SK-N-SH treated with all-trans-retinoic acid at 6 μM for 48 hours (cell line): ENCODE results near the gene NUMA1.
A peak's percentile ranks its signal among the peaks of the same experiment; 100 is the strongest.

ENCODE experiments used
- ATAC-seq: fragments of 200-7000 bp; cut with Tn5 transposase; 3 replicates; pipeline ENCODE4 v1.9.1; 2020; ENCODE audit warnings: mild to moderate bottlenecking, moderate library complexity
- ARNTL ChIP-seq: fragments of 450-650 bp; formaldehyde crosslinking; IDR thresholded peaks from 2 replicates; pipeline ENCODE4 v1.5.0; 2020; ENCODE audit warnings: low read depth, mild to moderate bottlenecking, moderate library complexity, borderline replicate concordance
- BACH2 ChIP-seq: fragments of 250-450 bp; sonication (Bioruptor Pico); IDR thresholded peaks from 2 replicates; pipeline ENCODE4 v1.9.0; 2021; ENCODE audit warnings: mild to moderate bottlenecking, borderline replicate concordance
- CSDC2 ChIP-seq: fragments of 250-450 bp; sonication (Bioruptor Pico); IDR thresholded peaks from 2 replicates; pipeline ENCODE4 v1.5.0; 2020; ENCODE audit warnings: mild to moderate bottlenecking, moderate library complexity
- ESRRG ChIP-seq: fragments of 250-450 bp; sonication (Bioruptor Pico); IDR thresholded peaks from 2 replicates; pipeline ENCODE4 v1.6.1; 2021; ENCODE audit warnings: mild to moderate bottlenecking
- ISL1 ChIP-seq: fragments of 250-450 bp; sonication (Bioruptor Pico); IDR thresholded peaks from 2 replicates; pipeline ENCODE4 v2.1.2; 2022; ENCODE audit warnings: mild to moderate bottlenecking, moderate library complexity
- PPARA ChIP-seq: fragments of 250-450 bp; sonication (Bioruptor Pico); IDR thresholded peaks from 2 replicates; pipeline ENCODE4 v1.5.0; 2020; ENCODE audit warnings: mild to moderate bottlenecking, borderline replicate concordance
- RARB ChIP-seq: fragments of 250-450 bp; sonication (Bioruptor Pico); IDR thresholded peaks from 2 replicates; pipeline ENCODE4 v1.8.0; 2021; ENCODE audit warnings: mild to moderate bottlenecking, moderate library complexity
- SNAI2 ChIP-seq: fragments of 250-450 bp; sonication (Bioruptor Pico); IDR thresholded peaks from 2 replicates; pipeline ENCODE4 v1.5.0; 2020; ENCODE audit warnings: mild to moderate bottlenecking, moderate library complexity
- TCF4 ChIP-seq: fragments of 250-450 bp; sonication (Bioruptor Pico); IDR thresholded peaks from 2 replicates; pipeline ENCODE4 v1.8.0; 2021; ENCODE audit warnings: mild to moderate bottlenecking, moderate library complexity, borderline replicate concordance
- ZC3H10 ChIP-seq: fragments of 250-450 bp; sonication (Bioruptor Pico); IDR thresholded peaks from 2 replicates; pipeline ENCODE4 v1.5.1; 2021; ENCODE audit warnings: mild to moderate bottlenecking, moderate library complexity
- ZFP3 ChIP-seq: fragments of 250-450 bp; sonication (Bioruptor Pico); IDR thresholded peaks from 2 replicates; pipeline ENCODE4 v1.5.0; 2020; ENCODE audit warnings: mild to moderate bottlenecking, moderate library complexity
- ZFP30 ChIP-seq: fragments of 450-650 bp; formaldehyde crosslinking; IDR thresholded peaks from 2 replicates; pipeline ENCODE4 v1.5.0; 2022; ENCODE audit warnings: mild to moderate bottlenecking, moderate library complexity
- ZNF8 ChIP-seq: fragments of 450-650 bp; formaldehyde crosslinking; IDR thresholded peaks from 2 replicates; pipeline ENCODE4 v1.5.0; 2020; ENCODE audit warnings: mild to moderate bottlenecking, moderate library complexity
- TF ChIP-seq, protein P1 (sequence below): fragments of 250-450 bp; sonication (Bioruptor Pico); IDR thresholded peaks from 2 replicates; pipeline ENCODE4 v1.5.1; 2020; ENCODE audit warnings: low read depth, mild to moderate bottlenecking, moderate library complexity
- TF ChIP-seq, protein P2 (sequence below): fragments of 250-450 bp; sonication (Bioruptor Pico); IDR thresholded peaks from 2 replicates; pipeline ENCODE4 v1.5.1; 2021; ENCODE audit warnings: mild to moderate bottlenecking, moderate library complexity
- TF ChIP-seq, protein P3 (sequence below): fragments of 250-450 bp; sonication (Bioruptor Pico); IDR thresholded peaks from 2 replicates; pipeline ENCODE4 v1.8.0; 2020; ENCODE audit warnings: mild to moderate bottlenecking, moderate library complexity, borderline replicate concordance
- TF ChIP-seq, protein P4 (sequence below): fragments of 250-450 bp; sonication (Bioruptor Pico); IDR thresholded peaks from 2 replicates; pipeline ENCODE4 v1.5.0; 2020; ENCODE audit warnings: mild to moderate bottlenecking, moderate library complexity

NUMA1 gene

DNA sequence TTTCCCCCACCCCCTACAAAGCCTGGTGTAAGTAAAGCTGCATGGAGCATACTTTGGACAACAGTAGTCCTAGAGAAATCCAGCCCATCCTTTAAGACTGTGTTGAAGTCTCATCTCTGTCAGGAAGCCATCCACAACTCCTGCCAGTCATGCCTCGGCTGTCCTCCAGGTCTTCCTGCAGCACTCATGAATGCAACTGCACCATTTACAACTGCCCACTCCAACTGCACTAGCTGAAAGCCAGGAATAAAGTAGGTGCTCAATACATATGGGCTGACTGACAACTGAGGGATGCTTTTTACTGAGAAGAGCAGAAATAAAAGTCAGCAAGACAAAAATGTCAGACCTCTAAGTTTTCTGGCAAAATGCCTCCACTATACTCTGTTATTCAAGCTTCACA is 54.3 kb downstream of the NUMA1 start (continued):
- TF ChIP-seq CSDC2 (CRISPR knock-in tag) (no peak), ZNF8 (no peak), ZC3H10 (CRISPR knock-in tag) (no peak), ARNTL (no peak), BACH2 (no peak), SNAI2 (CRISPR knock-in tag) (no peak), ZFP30 (no peak)
- TF ChIP-seq, protein P1, sequence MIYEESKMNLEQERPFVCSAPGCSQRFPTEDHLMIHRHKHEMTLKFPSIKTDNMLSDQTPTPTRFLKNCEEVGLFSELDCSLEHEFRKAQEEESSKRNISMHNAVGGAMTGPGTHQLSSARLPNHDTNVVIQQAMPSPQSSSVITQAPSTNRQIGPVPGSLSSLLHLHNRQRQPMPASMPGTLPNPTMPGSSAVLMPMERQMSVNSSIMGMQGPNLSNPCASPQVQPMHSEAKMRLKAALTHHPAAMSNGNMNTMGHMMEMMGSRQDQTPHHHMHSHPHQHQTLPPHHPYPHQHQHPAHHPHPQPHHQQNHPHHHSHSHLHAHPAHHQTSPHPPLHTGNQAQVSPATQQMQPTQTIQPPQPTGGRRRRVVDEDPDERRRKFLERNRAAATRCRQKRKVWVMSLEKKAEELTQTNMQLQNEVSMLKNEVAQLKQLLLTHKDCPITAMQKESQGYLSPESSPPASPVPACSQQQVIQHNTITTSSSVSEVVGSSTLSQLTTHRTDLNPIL, result no peak

DNA sequence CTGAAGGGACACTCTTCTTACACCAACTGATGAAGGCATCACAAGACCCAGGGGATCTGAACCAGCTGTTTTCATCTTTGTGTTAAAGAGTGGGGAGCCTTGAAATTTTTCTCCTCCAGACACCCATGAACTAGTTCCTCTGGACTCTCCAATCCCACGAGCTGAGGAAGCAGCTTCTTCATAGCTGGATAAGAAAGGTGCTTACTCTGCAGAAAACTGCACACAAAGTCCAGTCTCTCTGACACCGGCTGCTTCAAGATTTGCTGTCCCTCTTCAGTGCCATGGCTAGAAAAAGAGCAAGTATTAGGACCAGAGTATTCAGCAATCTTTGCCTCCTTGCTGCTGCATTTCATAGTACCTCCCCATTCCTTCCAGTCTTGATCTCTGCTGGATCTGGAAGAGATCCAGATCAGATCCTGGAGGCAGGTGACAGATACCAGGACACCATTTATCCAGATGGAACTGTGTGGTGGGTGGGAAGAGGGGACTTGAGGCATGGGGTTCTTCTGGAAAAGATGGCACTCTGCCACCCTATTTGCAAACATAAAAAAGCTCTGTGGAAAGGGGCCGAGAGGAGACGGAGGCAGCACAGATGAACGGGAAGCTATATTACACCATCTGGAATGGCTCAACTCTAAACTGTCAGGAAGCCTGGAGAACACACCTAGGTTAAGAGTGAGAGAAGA is 56.1 kb downstream of the NUMA1 start:
- ATAC-seq, result no peak
- TF ChIP-seq TCF4, result peak; percentile 65
- no peak for TF ChIP-seq RARB (CRISPR knock-in tag)

DNA sequence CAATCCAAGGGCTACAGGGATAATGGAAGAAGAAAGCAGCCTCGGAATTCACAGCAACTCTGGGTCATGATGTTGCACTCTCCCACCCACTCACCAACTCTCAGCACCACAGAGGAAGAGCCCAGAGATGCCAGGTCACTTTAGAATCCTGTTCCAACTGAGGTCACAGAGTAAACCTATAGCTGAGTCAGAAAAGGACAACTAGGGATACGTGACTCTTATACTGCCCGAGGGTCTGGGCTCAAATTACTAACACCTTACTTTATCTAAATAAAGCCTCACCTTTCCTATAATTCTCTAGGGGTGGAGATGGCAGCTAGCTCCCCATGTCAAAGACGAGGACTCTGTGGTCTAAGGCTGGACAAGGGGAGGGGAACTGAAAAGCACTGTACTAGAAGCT is 57.0 kb downstream of the NUMA1 start:
- no peak for ATAC-seq
- TF ChIP-seq, protein P2, sequence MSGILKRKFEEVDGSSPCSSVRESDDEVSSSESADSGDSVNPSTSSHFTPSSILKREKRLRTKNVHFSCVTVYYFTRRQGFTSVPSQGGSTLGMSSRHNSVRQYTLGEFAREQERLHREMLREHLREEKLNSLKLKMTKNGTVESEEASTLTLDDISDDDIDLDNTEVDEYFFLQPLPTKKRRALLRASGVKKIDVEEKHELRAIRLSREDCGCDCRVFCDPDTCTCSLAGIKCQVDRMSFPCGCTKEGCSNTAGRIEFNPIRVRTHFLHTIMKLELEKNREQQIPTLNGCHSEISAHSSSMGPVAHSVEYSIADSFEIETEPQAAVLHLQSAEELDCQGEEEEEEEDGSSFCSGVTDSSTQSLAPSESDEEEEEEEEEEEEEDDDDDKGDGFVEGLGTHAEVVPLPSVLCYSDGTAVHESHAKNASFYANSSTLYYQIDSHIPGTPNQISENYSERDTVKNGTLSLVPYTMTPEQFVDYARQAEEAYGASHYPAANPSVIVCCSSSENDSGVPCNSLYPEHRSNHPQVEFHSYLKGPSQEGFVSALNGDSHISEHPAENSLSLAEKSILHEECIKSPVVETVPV, result no peak
- TF ChIP-seq ZC3H10 (CRISPR knock-in tag), result no peak
- no peak for TF ChIP-seq PPARA (CRISPR knock-in tag)
- TF ChIP-seq TCF4, result no peak
- TF ChIP-seq, protein P1, result no peak
- TF ChIP-seq, protein P3, sequence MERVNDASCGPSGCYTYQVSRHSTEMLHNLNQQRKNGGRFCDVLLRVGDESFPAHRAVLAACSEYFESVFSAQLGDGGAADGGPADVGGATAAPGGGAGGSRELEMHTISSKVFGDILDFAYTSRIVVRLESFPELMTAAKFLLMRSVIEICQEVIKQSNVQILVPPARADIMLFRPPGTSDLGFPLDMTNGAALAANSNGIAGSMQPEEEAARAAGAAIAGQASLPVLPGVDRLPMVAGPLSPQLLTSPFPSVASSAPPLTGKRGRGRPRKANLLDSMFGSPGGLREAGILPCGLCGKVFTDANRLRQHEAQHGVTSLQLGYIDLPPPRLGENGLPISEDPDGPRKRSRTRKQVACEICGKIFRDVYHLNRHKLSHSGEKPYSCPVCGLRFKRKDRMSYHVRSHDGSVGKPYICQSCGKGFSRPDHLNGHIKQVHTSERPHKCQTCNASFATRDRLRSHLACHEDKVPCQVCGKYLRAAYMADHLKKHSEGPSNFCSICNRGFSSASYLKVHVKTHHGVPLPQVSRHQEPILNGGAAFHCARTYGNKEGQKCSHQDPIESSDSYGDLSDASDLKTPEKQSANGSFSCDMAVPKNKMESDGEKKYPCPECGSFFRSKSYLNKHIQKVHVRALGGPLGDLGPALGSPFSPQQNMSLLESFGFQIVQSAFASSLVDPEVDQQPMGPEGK (CRISPR knock-in tag), result no peak
- no peak for TF ChIP-seq ISL1 (CRISPR knock-in tag)
- TF ChIP-seq SNAI2 (CRISPR knock-in tag), result no peak
- TF ChIP-seq, protein P4, sequence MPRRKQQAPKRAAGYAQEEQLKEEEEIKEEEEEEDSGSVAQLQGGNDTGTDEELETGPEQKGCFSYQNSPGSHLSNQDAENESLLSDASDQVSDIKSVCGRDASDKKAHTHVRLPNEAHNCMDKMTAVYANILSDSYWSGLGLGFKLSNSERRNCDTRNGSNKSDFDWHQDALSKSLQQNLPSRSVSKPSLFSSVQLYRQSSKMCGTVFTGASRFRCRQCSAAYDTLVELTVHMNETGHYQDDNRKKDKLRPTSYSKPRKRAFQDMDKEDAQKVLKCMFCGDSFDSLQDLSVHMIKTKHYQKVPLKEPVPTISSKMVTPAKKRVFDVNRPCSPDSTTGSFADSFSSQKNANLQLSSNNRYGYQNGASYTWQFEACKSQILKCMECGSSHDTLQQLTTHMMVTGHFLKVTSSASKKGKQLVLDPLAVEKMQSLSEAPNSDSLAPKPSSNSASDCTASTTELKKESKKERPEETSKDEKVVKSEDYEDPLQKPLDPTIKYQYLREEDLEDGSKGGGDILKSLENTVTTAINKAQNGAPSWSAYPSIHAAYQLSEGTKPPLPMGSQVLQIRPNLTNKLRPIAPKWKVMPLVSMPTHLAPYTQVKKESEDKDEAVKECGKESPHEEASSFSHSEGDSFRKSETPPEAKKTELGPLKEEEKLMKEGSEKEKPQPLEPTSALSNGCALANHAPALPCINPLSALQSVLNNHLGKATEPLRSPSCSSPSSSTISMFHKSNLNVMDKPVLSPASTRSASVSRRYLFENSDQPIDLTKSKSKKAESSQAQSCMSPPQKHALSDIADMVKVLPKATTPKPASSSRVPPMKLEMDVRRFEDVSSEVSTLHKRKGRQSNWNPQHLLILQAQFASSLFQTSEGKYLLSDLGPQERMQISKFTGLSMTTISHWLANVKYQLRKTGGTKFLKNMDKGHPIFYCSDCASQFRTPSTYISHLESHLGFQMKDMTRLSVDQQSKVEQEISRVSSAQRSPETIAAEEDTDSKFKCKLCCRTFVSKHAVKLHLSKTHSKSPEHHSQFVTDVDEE, result no peak
- no peak for TF ChIP-seq ARNTL
- TF ChIP-seq ZFP3 (CRISPR knock-in tag), result no peak
- no peak for TF ChIP-seq ESRRG (CRISPR knock-in tag)

DNA sequence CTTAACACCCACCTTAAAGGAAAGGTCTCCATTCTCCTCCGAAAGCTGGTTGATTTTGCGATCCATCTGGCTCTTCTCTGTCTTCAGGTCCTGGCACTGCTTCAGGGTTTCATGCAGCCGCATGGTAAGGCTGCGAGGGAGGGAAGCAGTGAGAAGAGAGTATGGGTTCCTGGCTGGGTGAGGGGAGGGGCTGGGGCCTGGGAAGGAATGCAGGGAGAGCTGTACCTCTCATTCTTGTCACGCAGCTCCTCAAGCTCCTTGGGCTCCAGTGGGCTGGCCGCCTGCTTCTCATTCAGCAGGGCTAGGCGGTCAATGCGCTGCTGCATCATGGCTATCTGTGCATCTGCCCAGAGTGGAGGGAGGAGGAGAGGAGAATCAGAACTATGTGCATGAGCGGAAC is 62.2 kb downstream of the NUMA1 start:
- no peak for ATAC-seq
- no peak for TF ChIP-seq BACH2
- TF ChIP-seq, protein P3 (CRISPR knock-in tag), result no peak
- TF ChIP-seq SNAI2 (CRISPR knock-in tag), result no peak
